Measurements from ENCODE around the gene IGSF9. TPM values are rescaled to one million over a fixed set of nuclear protein-coding genes. Genes with fewer than 3 reads are reported as not detected.

IGSF9 gene
- total RNA-seq, 2 experiments from 2014 or later: 0.07 TPM; not detected in 1

- no peak overlapping the region for H3K4me3 Mint-ChIP-seq
- no peak overlapping the region for H3K27ac Mint-ChIP-seq
- DNase-seq: no peak
- CTCF ChIA-PET: no interaction called here
- H3K4me1 Mint-ChIP-seq (ENCODE audit: low read depth): no peaks in the 10 kb centered on the region
- no peak for TF ChIP-seq CTCF (IDR thresholded peaks at IDR 0.05)
- H3K27me3 Mint-ChIP-seq: no peaks in the 10 kb centered on the region
- H3K9me3 Mint-ChIP-seq: no peaks in the 10 kb centered on the region
- POLR2A ChIA-PET: no interaction called here
- H3K36me3 Mint-ChIP-seq (ENCODE audit: low read depth): no peaks in the 10 kb centered on the region
- ATAC-seq: no peak
- intact Hi-C loops (cut with micrococcal nuclease): no loop called here
These were observed 46.9 kb downstream of the IGSF9 start for GRCh38 chr1:159898527-159898926.

- no peak overlapping the region for H3K4me3 Mint-ChIP-seq
- H3K36me3 Mint-ChIP-seq (ENCODE audit: low read depth): no peaks in the 10 kb centered on the region
- H3K9me3 Mint-ChIP-seq: no peaks in the 10 kb centered on the region
- POLR2A ChIA-PET: no interaction called here
- H3K27me3 Mint-ChIP-seq: no peaks in the 10 kb centered on the region
- no peak overlapping the region for H3K27ac Mint-ChIP-seq
- no peaks in the 10 kb centered on the region for H3K4me1 Mint-ChIP-seq (ENCODE audit: low read depth)
- intact Hi-C loops (cut with micrococcal nuclease): no loop called here
- no peak for ATAC-seq
- no peak for TF ChIP-seq CTCF (IDR thresholded peaks at IDR 0.05)
- DNase-seq: no peak
- CTCF ChIA-PET: no interaction called here
These were observed 47.5 kb downstream of the IGSF9 start for GRCh38 chr1:159897962-159898361.

GRCh38 chr1:159896546-159896930 is 48.9 kb downstream of the IGSF9 start:
- ChIA-PET CTCF (interaction anchor here (10.7 to 14.1 kb wide), 2 partner anchors 96 to 109 kb away, joined by 123 to 482 read pairs; partner anchors contain the start of gene FCRL6), POLR2A (interaction anchor here (0.6 to 1.1 kb wide), 3 partner anchors 16 to 37 kb away, joined by 3 read pairs; partner anchors contain the start of gene TAGLN2)
- Mint-ChIP-seq H3K27ac (no peak overlapping the region), H3K27me3 (no peaks in the 10 kb centered on the region), H3K9me3 (no peaks in the 10 kb centered on the region), H3K36me3 (ENCODE audit: low read depth) (no peaks in the 10 kb centered on the region), H3K4me3 (no peak overlapping the region), H3K4me1 (ENCODE audit: low read depth) (peaks cover 2% of the 10 kb centered on the region)
- DNase-seq: no peak
- ATAC-seq: no peak
- TF ChIP-seq CTCF (IDR thresholded peaks at IDR 0.05): no peak
- intact Hi-C loops (cut with micrococcal nuclease): no loop called here

- intact Hi-C loops (cut with micrococcal nuclease): no loop called here
- H3K27me3 Mint-ChIP-seq: no peaks in the 10 kb centered on the region
- ChIA-PET CTCF (interaction anchor here (1.6 to 14.1 kb wide), 3 partner anchors 96 to 682 kb away, joined by 3 to 482 read pairs (median 123); partner anchors contain the start of gene FCRL6), POLR2A (interaction anchor here (0.6 to 1.3 kb wide), 4 partner anchors 16 to 36 kb away, joined by 3 to 4 read pairs (median 3); partner anchors contain the start of gene TAGLN2)
- H3K9me3 Mint-ChIP-seq: no peaks in the 10 kb centered on the region
- ATAC-seq (no peak), DNase-seq (no peak)
- no peak for TF ChIP-seq CTCF (IDR thresholded peaks at IDR 0.05)
- peaks cover 4% of the 10 kb centered on the region for H3K4me1 Mint-ChIP-seq (ENCODE audit: low read depth)
- H3K27ac Mint-ChIP-seq: no peak overlapping the region
- no peaks in the 10 kb centered on the region for H3K36me3 Mint-ChIP-seq (ENCODE audit: low read depth)
- H3K4me3 Mint-ChIP-seq: no peak overlapping the region
These were observed 49.4 kb downstream of the IGSF9 start for GRCh38 chr1:159895836-159896545.

- ATAC-seq (no peak), DNase-seq (no peak)
- intact Hi-C loops (cut with micrococcal nuclease): no loop called here
- Mint-ChIP-seq H3K9me3 (no peaks in the 10 kb centered on the region), H3K36me3 (ENCODE audit: low read depth) (no peaks in the 10 kb centered on the region), H3K4me3 (no peak overlapping the region), H3K27me3 (no peaks in the 10 kb centered on the region), H3K4me1 (ENCODE audit: low read depth) (peaks cover 5% of the 10 kb centered on the region), H3K27ac (no peak overlapping the region)
- CTCF ChIA-PET: interaction anchor here (0.8 to 14.1 kb wide), 5 partner anchors 12 to 681 kb away, joined by 3 to 482 read pairs (median 5); partner anchors contain the start of gene FCRL6
- POLR2A ChIA-PET: interaction anchor here (1.3 kb wide), 1 partner anchor 27 kb away, joined by 4 read pairs; no protein-coding TSS in a partner anchor
- TF ChIP-seq CTCF (IDR thresholded peaks at IDR 0.05): no peak
These were observed 50.1 kb downstream of the IGSF9 start for GRCh38 chr1:159895286-159895685.

Data from activated CD8-positive, alpha-beta T cell treated with anti-CD3 and anti-CD28 coated beads for 36 hours (primary cell).